Mesothelial cell of epicardium (in vitro differentiated cells): ENCODE data around the gene USP5. TPM values are rescaled to one million over a fixed set of nuclear protein-coding genes. Genes with fewer than 3 reads are reported as not detected.
A peak's percentile ranks its signal among the peaks of the same experiment; 100 is the strongest.
"Not testable (repeated sequence)": the region's sequence is repeated elsewhere in the genome, so short reads cannot be mapped to it uniquely, and the experiment has no call there.

ENCODE experiments used
- DNase-seq, 2 experiments: peaks; one replicate each; pipeline ENCODE4 v3.0.0; 2021; ENCODE audit warnings: low spot score in 2 of 2; ENCODE audit not compliant: unreplicated experiment in 2 of 2
- H3K27ac Mint-ChIP-seq: 2 replicates; pipeline ENCODE4 v1.8.0; 2021; ENCODE audit warnings: mixed read lengths
- H3K27me3 Mint-ChIP-seq: 2 replicates; pipeline ENCODE4 v1.8.0; 2021; ENCODE audit warnings: low read depth, mixed read lengths
- H3K36me3 Mint-ChIP-seq: 2 replicates; pipeline ENCODE4 v1.8.0; 2021; ENCODE audit warnings: mixed read lengths
- H3K4me1 Mint-ChIP-seq: 2 replicates; pipeline ENCODE4 v1.8.0; 2021; ENCODE audit warnings: mixed read lengths
- H3K4me3 Mint-ChIP-seq: 2 replicates; pipeline ENCODE4 v1.8.0; 2021; ENCODE audit warnings: mild to moderate bottlenecking, moderate library complexity, mixed read lengths
- H3K9me3 Mint-ChIP-seq: 2 replicates; pipeline ENCODE4 v1.8.0; 2021; ENCODE audit warnings: mixed read lengths
- CTCF ChIP-seq: fragments of 200-600 bp; sonication (generic); IDR thresholded peaks from one replicate; pipeline ENCODE4 v1.5.0; 2021; ENCODE audit warnings: antibody characterized with exemption; ENCODE audit not compliant: unreplicated experiment
- total RNA-seq: library from RNA; stranded (reverse); gene quantifications from 3 replicates; pipeline ENCODE4 v1.2.1, GENCODE V29; 2021

The USP5 gene
- total RNA-seq, 1 donor from 2014 or later, result 119 TPM

GRCh38 chr12:6884539-6884938 lies 32.6 kb downstream of the USP5 start:
- Mint-ChIP-seq H3K36me3 (no peaks in the 10 kb centered on the region), H3K27me3 (no peaks in the 10 kb centered on the region), H3K4me1 (peaks cover 9% of the 10 kb centered on the region), H3K4me3 (no peak overlapping the region), H3K27ac (no peak overlapping the region), H3K9me3 (no peaks in the 10 kb centered on the region)
- TF ChIP-seq CTCF, result no peak
- DNase-seq, result no peak

DNA sequence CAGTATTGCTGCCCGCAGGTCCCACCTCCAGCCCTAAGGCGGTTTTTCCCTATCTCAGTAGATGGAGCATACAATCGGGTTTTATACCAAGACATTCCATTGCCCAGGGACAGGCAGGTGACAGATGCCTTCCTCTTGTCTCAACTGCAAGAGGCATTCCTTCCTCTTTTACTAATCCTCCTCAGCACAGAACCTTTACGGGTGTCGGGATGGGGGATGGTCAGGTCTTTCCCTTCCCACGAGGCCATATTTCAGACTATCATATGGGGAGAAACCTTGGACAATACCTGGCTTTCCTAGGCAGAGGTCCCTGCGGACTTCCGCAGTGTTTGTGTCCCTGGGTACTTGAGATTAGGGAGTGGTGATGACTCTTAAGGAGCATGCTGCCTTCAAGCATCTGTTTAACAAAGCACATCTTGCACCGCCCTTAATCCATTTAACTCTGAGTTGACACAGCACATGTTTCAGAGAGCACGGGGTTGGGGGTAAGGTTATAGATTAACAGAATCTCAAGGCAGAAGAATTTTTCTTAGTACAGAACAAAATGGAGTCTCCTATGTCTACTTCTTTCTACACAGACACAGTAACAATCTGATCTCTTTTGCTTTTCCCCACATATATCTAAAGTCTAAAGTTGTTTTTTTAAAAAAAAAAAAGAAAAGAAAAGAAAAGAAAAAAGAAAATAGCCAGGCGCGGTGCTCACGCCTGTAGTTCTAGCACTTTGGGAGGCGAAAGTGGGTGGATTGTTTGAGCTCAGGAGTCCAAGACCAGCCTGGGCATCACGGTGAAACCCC lies 34.5 kb downstream of the USP5 start:
- H3K4me3 Mint-ChIP-seq, H3K9me3 Mint-ChIP-seq, H3K27me3 Mint-ChIP-seq, DNase-seq, H3K36me3 Mint-ChIP-seq: not testable (repeated sequence)
- peaks cover 17% of the 10 kb centered on the region for H3K4me1 Mint-ChIP-seq
- peak overlapping the region; percentile 86 for H3K27ac Mint-ChIP-seq

- Mint-ChIP-seq H3K27me3 (no peaks in the 10 kb centered on the region), H3K4me1 (peaks cover 20% of the 10 kb centered on the region), H3K4me3 (no peak overlapping the region), H3K9me3 (no peaks in the 10 kb centered on the region), H3K27ac (no peak overlapping the region), H3K36me3 (no peaks in the 10 kb centered on the region)
- no peak for DNase-seq
- no peak for TF ChIP-seq CTCF
Measured at GRCh38 chr12:6887460-6887859, 35.5 kb downstream of the USP5 start.

DNA sequence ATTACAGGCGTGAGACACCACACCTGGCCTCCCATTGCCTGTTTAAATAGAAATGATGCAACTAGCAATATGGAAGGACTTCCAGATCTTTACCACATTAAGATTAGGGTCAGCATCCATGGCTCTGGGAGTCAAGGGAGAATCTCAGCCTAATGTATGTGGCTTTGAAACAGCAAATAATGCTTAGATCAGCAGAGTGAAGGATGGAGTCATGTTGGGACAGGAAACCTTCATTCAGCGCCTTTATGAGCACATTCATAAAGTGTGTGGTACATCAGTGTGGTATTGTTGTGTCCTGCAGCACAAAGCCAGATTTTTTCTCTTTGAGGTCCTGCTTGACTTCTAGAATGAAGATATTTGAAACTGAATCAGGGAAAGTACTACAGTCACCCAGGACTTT lies 36.4 kb downstream of the USP5 start:
- DNase-seq, result no peak
- Mint-ChIP-seq H3K4me1 (peaks cover 20% of the 10 kb centered on the region), H3K9me3 (no peaks in the 10 kb centered on the region), H3K27me3 (no peaks in the 10 kb centered on the region), H3K27ac (no peak overlapping the region), H3K4me3 (no peak overlapping the region), H3K36me3 (no peaks in the 10 kb centered on the region)
- TF ChIP-seq CTCF, result no peak

- H3K27ac Mint-ChIP-seq, H3K4me3 Mint-ChIP-seq: not testable (repeated sequence)
- peaks cover 20% of the 10 kb centered on the region for H3K4me1 Mint-ChIP-seq
Measured at GRCh38 chr12:6888794-6889193, 36.8 kb downstream of the USP5 start.

DNA sequence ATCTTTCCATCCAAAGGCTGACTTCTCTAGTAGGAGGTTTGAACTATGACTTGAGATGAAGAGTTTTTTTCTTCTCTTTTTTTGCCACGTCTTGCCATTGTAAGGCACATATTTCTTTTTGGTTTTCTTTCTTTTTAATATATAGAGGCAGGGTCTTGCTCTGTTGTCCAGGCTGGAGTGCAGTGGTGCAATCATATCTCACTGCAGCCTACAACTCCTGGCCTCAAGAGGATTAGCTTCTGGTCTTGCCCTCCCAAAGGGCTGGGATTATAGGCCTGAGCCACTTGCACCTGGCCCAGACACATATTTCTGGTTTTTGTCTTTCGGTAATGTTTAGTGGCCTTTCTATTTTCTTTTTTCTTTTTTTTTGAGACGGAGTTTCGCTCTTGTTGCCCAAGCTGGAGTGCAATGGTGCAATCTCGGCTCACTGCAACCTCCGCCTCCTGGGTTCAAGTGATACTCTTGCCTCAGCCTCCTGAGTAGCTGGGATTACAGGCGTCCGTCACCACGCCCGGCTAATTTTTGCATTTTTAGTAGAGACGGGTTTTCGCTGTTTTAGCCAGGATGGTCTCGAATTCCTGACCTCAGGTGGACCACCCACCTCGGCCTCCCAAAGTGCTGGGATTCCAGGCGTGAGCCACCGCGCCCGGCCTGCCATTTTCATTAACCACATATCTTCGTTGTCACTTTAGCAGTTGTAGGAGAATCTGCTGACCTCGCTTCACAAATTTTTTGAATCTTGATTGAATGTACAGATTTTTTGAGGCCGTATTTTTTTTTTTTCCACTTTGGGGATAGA lies 38.0 kb downstream of the USP5 start:
- not testable (repeated sequence) for H3K27me3 Mint-ChIP-seq, H3K36me3 Mint-ChIP-seq, H3K9me3 Mint-ChIP-seq, DNase-seq
- H3K4me3 Mint-ChIP-seq, result peak overlapping the region; percentile 70
- peaks cover 20% of the 10 kb centered on the region for H3K4me1 Mint-ChIP-seq
- H3K27ac Mint-ChIP-seq, result peak overlapping the region; percentile 96

More at GRCh38 chr12:6888794-6889193, 36.8 kb downstream of the USP5 start:
- not testable (repeated sequence) for H3K27me3 Mint-ChIP-seq, H3K9me3 Mint-ChIP-seq, DNase-seq, H3K36me3 Mint-ChIP-seq
